Stimulated activated CD4-positive, alpha-beta T cell treated with anti-CD3 and anti-CD28 coated beads, TNF-alpha, amount 100 ng/mL, for 48 hours (primary cell): ENCODE results near the gene KRT10.
A peak's percentile ranks its signal among the peaks of the same experiment; 100 is the strongest.
"Not testable (repeated sequence)": the region's sequence is repeated elsewhere in the genome, so short reads cannot be mapped to it uniquely, and the experiment has no call there.

ENCODE experiments used
- DNase-seq, 3 donors: peaks; one replicate each; pipeline ENCODE4 v3.0.0-alpha.2; 2020; ENCODE audit warnings: low read depth in 3 of 3

The KRT10 gene

DNA sequence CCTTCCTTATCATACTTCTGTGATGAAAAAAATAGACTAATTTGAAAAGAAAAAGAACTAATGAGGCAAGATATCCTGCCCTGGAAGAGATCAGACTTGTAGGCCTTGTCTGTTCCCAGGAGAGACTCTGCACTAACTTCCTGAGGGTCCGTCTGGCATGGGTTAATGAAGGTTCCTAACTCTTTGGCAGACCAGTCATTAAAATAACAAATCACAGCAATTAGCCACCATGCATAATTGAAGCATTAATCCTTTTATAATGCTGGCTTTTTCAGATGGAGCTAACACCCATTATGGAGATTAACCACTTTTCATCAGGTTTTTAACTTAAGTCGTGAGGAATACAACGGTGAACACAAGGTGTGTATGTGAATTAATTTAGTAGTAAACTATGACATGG lies 10.4 kb upstream of the KRT10 start:
- no peak for DNase-seq

GRCh38 chr17:40830085-40830776 lies 7.8 kb upstream of the KRT10 start:
- DNase-seq, result no peak

GRCh38 chr17:40828454-40829044 lies 6.1 kb upstream of the KRT10 start:
- DNase-seq, result no peak

- no peak for DNase-seq
Measured at GRCh38 chr17:40827746-40828453, 5.5 kb upstream of the KRT10 start.

DNA sequence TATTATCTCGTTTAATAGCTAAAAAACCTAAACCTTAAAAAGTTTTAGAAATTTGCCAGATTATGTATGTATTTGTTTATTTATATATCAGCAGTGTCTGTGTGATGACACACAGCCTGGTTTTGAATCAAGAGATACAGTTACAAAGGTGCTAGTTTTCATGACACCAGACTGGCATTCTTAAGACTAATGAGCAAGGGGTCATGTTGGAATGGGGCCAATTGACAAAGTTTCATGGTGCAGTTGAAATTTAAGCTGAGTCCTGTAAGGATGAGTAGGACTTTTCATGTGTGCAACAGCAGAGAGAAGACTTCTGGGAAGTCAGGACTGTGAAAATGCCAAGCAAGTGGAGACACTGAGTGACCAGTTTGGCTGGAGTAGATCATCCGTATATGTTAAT lies 3.2 kb upstream of the KRT10 start:
- DNase-seq, result no peak

DNA sequence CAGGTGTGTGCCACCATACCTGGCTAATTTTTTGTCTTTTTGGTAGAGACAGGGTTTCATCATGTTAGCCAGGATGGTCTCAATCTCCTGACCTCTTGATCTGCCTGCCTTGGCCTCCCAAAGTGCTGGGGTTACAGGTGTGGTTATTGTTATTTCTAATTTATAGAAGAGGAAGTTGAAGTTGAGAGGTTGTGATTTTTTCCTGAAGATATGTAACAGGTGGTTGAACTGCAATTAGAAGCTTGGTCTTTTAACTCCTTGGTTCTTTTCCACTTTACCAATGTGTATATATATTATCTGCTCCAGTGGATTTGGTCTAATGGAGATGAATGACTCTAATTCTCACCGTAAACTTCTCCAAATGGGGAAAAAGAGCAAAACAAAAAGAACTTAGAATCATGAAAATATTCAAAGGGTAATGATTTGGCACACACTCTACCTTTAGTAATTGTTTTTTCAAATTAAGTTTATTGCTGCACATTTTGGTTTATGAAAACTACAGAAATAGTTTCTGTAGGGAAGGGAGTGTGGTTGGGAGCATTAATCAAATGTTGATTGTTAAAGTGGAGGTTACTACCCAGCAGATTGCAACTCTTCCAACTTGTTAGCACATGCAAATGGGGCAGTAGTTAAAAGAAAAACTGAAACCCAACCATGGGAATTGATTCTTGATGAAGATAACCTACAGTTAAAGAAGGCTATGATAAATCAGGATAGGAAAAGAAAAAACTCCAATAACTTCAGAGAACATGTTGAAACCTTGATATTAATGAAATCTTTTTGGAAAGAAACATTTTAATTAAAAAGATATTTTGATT lies 1.8 kb upstream of the KRT10 start:
- DNase-seq, result no peak

- no peak for DNase-seq
Measured at GRCh38 chr17:40821536-40821935, 878 bp downstream of the KRT10 start.

DNA sequence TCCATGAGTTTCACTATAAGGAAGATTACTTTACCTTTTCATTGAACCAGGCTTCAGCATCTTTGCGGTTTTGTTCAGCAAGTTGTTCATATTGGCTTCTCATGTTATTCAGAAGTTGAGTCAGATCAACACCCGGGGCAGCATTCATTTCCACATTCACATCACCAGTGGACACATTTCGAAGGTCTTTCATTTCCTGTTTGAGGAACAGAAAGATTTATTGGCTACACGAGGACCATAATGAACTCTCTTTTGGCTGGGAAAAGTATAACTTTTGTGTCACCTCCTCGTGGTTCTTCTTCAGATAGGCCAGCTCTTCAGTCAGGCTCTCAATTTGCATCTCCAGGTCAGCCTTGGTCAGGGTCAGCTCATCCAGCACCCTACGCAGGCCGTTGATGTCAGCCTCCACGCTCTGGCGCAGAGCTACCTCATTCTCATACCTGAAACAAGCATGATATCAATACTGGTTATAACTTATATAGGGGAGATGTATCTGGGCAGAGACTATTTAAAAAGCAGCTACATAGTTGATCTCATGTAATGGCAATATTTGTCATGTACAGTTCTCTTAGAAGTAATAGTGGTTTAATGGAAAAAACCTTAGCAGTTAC lies 2.1 kb downstream of the KRT10 start:
- no peak for DNase-seq

DNA sequence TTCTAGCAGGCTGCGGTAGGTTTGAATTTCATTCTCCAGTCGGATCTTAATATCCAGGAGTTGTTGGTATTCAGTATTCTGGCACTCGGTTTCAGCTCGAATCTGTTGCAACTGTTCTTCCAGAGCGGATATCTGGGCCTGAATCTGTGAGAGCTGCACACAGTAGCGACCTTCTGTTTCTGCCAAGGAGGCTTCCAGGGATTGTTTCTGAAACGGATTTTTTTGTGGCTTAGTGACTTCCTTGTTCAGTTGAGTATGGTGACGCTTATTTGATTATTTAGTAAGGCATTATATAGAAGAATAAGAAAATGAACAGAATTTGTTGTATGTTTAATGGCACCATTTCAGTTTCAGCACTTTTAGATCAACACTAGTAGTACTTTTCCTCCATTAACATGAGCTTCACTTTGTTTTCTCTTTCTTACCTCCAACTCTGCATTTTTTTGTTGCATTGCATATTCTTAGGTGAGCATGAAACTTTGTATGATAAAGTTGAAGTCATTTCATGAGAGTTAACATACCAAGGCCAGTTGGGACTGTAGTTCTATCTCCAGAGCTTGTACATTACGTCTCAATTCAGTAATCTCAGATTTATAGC lies 2.8 kb downstream of the KRT10 start:
- DNase-seq, result no peak

- peak; percentile 64 to 74 (median 72) for DNase-seq
Measured at GRCh38 chr17:40818733-40819527, 3.5 kb downstream of the KRT10 start.

- no peak for DNase-seq
Measured at GRCh38 chr17:40818343-40818732, 4.1 kb downstream of the KRT10 start.

DNA sequence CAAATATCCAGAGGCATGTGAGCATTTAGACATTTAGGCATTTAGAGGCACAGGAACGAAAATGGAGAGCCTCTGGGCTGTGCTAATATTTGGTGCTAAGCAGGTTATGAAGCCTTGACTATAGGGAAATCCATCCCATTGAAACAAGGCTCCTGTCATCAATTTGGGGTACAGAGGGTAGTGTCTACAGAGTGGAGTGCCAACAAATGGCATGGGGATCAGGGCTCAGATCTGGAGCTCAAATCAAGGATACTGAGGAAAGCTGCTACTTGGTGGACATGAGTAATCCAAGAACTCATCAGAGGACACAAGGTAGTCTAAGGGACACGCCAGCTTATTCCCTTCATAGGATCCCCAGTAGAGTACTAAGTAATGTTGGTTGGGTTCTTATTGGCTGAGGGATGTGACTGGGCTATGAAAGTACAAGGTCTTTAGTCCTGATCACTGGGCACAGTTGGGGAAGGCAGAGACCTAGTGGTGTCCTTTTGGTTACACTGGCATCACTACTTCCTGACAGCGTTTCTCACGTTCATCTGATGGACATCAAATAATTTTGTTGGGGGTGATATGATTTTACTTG lies 5.2 kb downstream of the KRT10 start:
- no peak for DNase-seq

DNA sequence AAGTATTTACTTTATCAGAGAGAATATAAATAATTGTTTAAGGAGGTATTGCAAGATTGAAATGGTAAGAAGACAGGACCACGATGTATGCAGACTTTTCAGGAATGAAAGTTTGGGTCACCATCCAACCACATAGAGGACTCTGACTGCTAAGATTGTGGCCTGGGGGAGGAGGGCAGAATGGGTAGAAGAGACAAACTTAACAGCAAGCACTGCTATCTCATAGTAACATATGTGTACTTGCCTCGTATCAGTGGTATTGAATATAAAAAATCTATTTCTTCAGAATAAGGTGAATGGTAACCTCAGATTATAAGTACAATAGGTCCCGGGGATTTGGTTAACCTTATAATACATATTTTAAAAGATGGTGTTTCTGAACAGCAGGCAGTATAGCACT lies 5.8 kb downstream of the KRT10 start:
- no peak for DNase-seq

- DNase-seq, result no peak
Measured at GRCh38 chr17:40815381-40815780, 7.0 kb downstream of the KRT10 start.

DNA sequence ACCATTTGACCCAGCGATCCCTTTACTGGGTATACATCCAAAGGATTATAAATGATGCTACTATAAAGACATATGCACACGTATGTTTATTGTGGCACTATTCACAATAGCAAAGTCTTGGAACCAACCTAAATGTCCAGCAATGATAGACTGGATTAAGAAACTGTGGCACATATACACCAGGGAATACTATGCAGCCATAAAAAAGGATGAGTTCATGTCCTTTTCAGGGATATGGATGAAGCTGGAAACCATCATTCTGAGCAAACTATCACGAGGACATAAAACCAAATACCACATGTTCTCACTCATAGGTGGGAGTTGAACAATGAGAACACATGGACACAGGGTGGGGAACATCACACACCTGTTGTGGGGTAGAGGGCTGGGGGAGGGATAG lies 7.8 kb downstream of the KRT10 start:
- DNase-seq, result not testable (repeated sequence)

DNA sequence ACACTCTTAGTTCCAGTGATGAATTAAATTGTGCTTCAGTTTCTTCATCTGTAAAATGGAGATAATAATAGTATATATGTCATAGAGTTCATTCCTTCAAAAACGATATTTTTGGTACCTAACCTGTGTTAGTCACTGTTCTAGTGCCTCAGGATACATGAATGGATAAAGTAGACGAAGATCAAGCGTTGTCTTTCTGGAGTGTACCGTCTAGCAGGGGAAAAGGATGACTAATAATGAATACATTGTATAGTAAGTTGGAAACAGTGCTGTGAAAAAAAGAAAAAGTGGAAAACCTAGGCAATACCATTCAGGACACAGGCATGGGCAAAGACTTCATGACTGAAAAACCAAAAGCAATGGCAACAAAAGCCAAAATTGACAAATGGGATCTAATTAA lies 8.6 kb downstream of the KRT10 start:
- DNase-seq, result no peak

DNA sequence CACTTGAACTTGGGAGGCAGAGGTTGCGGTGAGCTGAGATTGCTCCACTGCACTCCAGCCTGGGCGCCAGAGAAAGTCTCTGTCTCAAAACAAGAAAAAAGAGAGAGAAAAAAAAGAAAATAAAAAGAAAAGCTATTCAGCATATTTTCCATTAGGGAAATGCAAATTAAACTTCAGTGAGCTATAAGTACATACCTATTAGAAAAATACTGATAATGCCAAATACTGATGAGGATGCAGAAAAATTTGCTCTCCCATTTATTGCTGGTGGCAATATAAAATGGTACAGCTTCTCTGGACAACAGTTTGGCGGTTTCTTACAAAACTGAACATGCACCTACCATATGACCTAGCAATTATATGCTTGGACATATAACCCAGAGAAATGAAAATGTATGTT lies 9.8 kb downstream of the KRT10 start:
- DNase-seq, result no peak

DNA sequence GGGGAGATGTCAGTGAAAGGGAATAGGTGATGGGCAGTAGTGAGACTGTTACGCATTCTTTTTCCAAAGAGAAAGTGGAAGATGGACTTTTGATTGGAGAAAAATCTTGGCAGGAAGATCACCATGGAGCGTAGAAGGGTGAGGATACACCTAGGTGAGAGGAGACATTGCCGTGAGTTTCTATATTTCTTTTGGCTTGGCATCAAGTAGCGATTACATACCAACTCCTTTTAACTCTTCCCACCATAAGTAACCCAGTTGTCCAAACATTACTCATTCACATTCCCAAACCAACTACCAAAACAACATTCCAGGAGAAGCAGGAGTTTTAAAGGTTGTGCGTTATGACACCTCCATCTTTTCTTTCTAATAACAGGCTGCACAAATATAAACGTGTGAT lies 11.9 kb downstream of the KRT10 start:
- no peak for DNase-seq

- DNase-seq, result no peak
Measured at GRCh38 chr17:40809721-40810421, 12.5 kb downstream of the KRT10 start.

DNA sequence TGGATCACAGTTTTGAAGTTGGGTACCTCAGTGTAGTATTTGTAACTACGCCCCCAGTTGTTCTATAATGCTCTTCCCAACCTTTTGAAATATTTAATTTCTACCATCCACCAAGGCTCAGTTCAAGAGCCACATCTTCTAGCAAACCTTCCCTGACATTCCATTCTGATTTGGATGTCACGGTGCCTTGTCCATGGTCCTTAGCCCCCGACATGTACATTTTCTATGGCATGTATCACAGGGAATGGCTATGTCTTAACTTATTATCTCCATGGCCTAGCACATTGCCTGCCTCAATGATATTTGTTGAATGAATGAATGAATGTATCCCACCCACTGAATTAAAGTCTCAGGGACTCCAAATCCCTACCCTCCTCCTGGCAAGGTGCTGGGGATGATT lies 16.3 kb downstream of the KRT10 start:
- no peak for DNase-seq
